Muscle layer of duodenum (tissue), 2 donors: ENCODE results near the gene SLC25A27.
"Not testable (repeated sequence)": the region's sequence is repeated elsewhere in the genome, so short reads cannot be mapped to it uniquely, and the experiment has no call there.

ENCODE experiments used
- H3K27ac ChIP-seq: one replicate; pipeline ENCODE4 v1.7.0; 2013; ENCODE audit warnings: mild to moderate bottlenecking, low read length
- H3K27me3 ChIP-seq: one replicate; pipeline ENCODE4 v1.7.0; 2013; ENCODE audit warnings: low read depth, mild to moderate bottlenecking, control low read depth, low read length
- H3K36me3 ChIP-seq, 2 donors: one replicate each; pipeline ENCODE4 v1.7.0; 2013; ENCODE audit warnings: low read length in 2 of 2, control low read depth in 1 of 2, mild to moderate bottlenecking in 1 of 2; ENCODE audit not compliant: insufficient read depth in 2 of 2, control insufficient read depth in 1 of 2
- H3K4me1 ChIP-seq, 2 donors: one replicate each; pipeline ENCODE4 v1.7.0; 2013; ENCODE audit warnings: low read length in 2 of 2, mild to moderate bottlenecking in 2 of 2, control low read depth in 1 of 2, moderate library complexity in 1 of 2; ENCODE audit not compliant: insufficient read depth in 2 of 2, control insufficient read depth in 1 of 2
- H3K4me3 ChIP-seq, 2 donors: one replicate each; pipeline ENCODE4 v1.7.0; 2013; ENCODE audit warnings: low read length in 2 of 2, low read depth in 1 of 2, mild to moderate bottlenecking in 1 of 2
- H3K9me3 ChIP-seq, 2 donors: one replicate each; pipeline ENCODE4 v1.7.0; 2013; ENCODE audit warnings: low read length in 2 of 2, control low read depth in 1 of 2, mild to moderate bottlenecking in 1 of 2; ENCODE audit not compliant: control insufficient read depth in 1 of 2
- donor health status: healthy.

The SLC25A27 gene

GRCh38 chr6:46632053-46632452 lies 20.7 kb upstream of the SLC25A27 start:
- H3K27ac ChIP-seq, result no peak overlapping the region
- no peaks in the 10 kb centered on the region for H3K27me3 ChIP-seq
- H3K4me3 ChIP-seq, result no peak overlapping the region
- H3K9me3 ChIP-seq, result no peaks in the 10 kb centered on the region
- H3K36me3 ChIP-seq, result no peaks in the 10 kb centered on the region
- no peaks in the 10 kb centered on the region for H3K4me1 ChIP-seq

GRCh38 chr6:46635462-46635861 lies 17.3 kb upstream of the SLC25A27 start:
- no peaks in the 10 kb centered on the region for H3K4me1 ChIP-seq
- no peaks in the 10 kb centered on the region for H3K9me3 ChIP-seq
- no peak overlapping the region for H3K4me3 ChIP-seq

GRCh38 chr6:46637145-46637544 lies 15.6 kb upstream of the SLC25A27 start:
- no peaks in the 10 kb centered on the region for H3K27me3 ChIP-seq
- H3K36me3 ChIP-seq, result no peaks in the 10 kb centered on the region
- no peak overlapping the region for H3K27ac ChIP-seq
- H3K4me1 ChIP-seq, result no peaks in the 10 kb centered on the region
- no peaks in the 10 kb centered on the region for H3K9me3 ChIP-seq
- no peak overlapping the region for H3K4me3 ChIP-seq

More at GRCh38 chr6:46635462-46635861, 17.3 kb upstream of the SLC25A27 start:
- no peak overlapping the region for H3K27ac ChIP-seq
- no peaks in the 10 kb centered on the region for H3K36me3 ChIP-seq
- no peaks in the 10 kb centered on the region for H3K27me3 ChIP-seq

GRCh38 chr6:46637933-46638332 lies 14.8 kb upstream of the SLC25A27 start:
- H3K36me3 ChIP-seq, result no peaks in the 10 kb centered on the region
- H3K27ac ChIP-seq, result no peak overlapping the region
- H3K27me3 ChIP-seq, result no peaks in the 10 kb centered on the region
- H3K9me3 ChIP-seq, result no peaks in the 10 kb centered on the region
- no peaks in the 10 kb centered on the region for H3K4me1 ChIP-seq
- no peak overlapping the region for H3K4me3 ChIP-seq

DNA sequence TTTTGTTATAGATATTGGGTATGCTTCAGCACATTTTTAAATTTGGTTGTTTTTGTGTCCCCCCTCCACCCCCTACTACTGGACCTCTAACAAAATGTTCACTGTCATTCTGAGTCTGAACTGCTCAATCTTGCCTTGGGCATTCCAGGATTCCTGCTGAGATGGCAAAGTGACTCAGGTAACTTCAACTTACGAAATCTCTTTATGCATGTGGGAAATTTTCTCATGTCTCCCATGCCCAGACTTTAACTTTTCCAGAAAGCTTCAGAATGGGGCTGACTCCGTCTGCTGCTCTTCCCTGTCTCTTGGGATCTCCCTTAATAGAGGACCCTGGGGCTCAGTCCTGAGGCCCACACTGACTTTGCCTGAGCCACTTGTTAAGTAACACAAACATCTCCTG lies 14.1 kb upstream of the SLC25A27 start:
- no peak overlapping the region for H3K4me3 ChIP-seq
- no peaks in the 10 kb centered on the region for H3K36me3 ChIP-seq
- H3K27ac ChIP-seq, result no peak overlapping the region
- H3K9me3 ChIP-seq, result no peaks in the 10 kb centered on the region
- no peaks in the 10 kb centered on the region for H3K27me3 ChIP-seq
- H3K4me1 ChIP-seq, result no peaks in the 10 kb centered on the region

GRCh38 chr6:46642928-46643751 lies 9.6 kb upstream of the SLC25A27 start:
- no peaks in the 10 kb centered on the region for H3K36me3 ChIP-seq
- no peak overlapping the region for H3K4me3 ChIP-seq
- H3K9me3 ChIP-seq, result no peaks in the 10 kb centered on the region
- no peaks in the 10 kb centered on the region for H3K4me1 ChIP-seq
- H3K27me3 ChIP-seq, result no peaks in the 10 kb centered on the region
- H3K27ac ChIP-seq, result no peak overlapping the region

GRCh38 chr6:46645265-46645664 lies 7.5 kb upstream of the SLC25A27 start:
- no peaks in the 10 kb centered on the region for H3K36me3 ChIP-seq
- H3K4me1 ChIP-seq, result no peaks in the 10 kb centered on the region
- H3K27ac ChIP-seq, result no peak overlapping the region
- no peaks in the 10 kb centered on the region for H3K27me3 ChIP-seq
- no peaks in the 10 kb centered on the region for H3K9me3 ChIP-seq
- H3K4me3 ChIP-seq, result no peak overlapping the region

GRCh38 chr6:46648108-46648507 lies 4.7 kb upstream of the SLC25A27 start:
- not testable (repeated sequence) for H3K4me3 ChIP-seq, H3K36me3 ChIP-seq

DNA sequence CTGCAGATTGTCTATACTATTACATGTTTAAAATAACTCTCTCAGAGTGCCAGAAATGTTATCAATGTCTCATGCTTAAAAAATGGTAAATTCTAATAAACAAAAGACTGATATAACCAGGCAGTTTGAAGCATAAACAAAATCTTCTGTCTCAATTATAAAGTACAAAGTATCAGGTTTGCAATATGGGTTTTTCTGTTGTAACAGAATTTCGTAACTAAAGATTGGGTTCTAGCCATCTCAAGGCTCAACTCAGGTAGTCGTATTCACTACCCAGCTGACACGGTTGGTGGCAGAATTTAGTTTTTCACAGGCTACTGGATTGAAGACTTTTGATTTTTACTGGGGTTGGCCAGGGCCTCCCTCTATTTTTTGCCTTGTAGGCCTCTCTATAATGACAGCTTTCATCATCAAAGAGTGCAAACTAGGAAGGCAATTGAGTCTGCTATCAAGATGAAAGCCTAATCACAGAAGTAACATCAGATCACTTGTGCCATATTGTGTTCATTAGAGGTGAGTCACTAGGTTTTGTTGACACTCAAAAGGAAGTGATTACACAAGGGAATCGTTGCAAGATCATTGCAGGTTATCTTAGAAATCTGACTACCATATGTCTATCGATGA lies 3.8 kb upstream of the SLC25A27 start:
- no peaks in the 10 kb centered on the region for H3K9me3 ChIP-seq
- H3K4me1 ChIP-seq, result peaks cover 0 to 8% of the 10 kb centered on the region in 2 donors
- H3K4me3 ChIP-seq, result no peak overlapping the region
- no peaks in the 10 kb centered on the region for H3K27me3 ChIP-seq
- H3K36me3 ChIP-seq, result no peaks in the 10 kb centered on the region
- no peak overlapping the region for H3K27ac ChIP-seq

More at GRCh38 chr6:46648108-46648507, 4.7 kb upstream of the SLC25A27 start:
- H3K27me3 ChIP-seq, H3K9me3 ChIP-seq, H3K27ac ChIP-seq, H3K4me1 ChIP-seq: not testable (repeated sequence)

GRCh38 chr6:46651006-46651405 lies 1.8 kb upstream of the SLC25A27 start:
- no peaks in the 10 kb centered on the region for H3K36me3 ChIP-seq
- H3K27ac ChIP-seq, result no peak overlapping the region
- peak overlapping the region in 1 of 2 donors; percentile 26 for H3K4me3 ChIP-seq
- no peaks in the 10 kb centered on the region for H3K9me3 ChIP-seq
- H3K27me3 ChIP-seq, result no peaks in the 10 kb centered on the region
- peaks cover 0 to 13% of the 10 kb centered on the region in 2 donors for H3K4me1 ChIP-seq

GRCh38 chr6:46651816-46652215 lies 959 bp upstream of the SLC25A27 start:
- Histone ChIP-seq H3K4me1 (peaks cover 0 to 13% of the 10 kb centered on the region in 2 donors), H3K27ac (peak overlapping the region; percentile 78)

More at GRCh38 chr6:46651816-46652215, 959 bp upstream of the SLC25A27 start:
- Histone ChIP-seq H3K36me3 (no peaks in the 10 kb centered on the region), H3K9me3 (no peaks in the 10 kb centered on the region), H3K27me3 (no peaks in the 10 kb centered on the region), H3K4me3 (peak overlapping the region; percentile 93 to 99)
